A549 (cell line): ENCODE measurements around the gene RXRA.

Source experiments
- CBX2 ChIP-seq: fragments of 200-600 bp; sonication (generic); IDR thresholded peaks from 2 replicates; pipeline ENCODE4 v1.6.1; 2016; ENCODE audit warnings: low read depth, mild to moderate bottlenecking, borderline replicate concordance
- CTCF ChIP-seq: fragments of >200 bp; sonication (Bioruptor Twin); formaldehyde crosslinking; IDR thresholded peaks from 3 replicates; pipeline ENCODE4 v1.5.1; 2016
- FOXS1 ChIP-seq: fragments of 250-450 bp; sonication (Bioruptor Pico); IDR thresholded peaks from 2 replicates; pipeline ENCODE4 v1.5.0; 2020; ENCODE audit warnings: mild to moderate bottlenecking, moderate library complexity
- JUNB ChIP-seq: fragments of >200 bp; sonication (Bioruptor Twin); formaldehyde crosslinking; IDR thresholded peaks from 2 replicates; pipeline ENCODE4 v1.6.1; 2016
- MAZ ChIP-seq: fragments of 150-350 bp; IDR thresholded peaks from 2 replicates; pipeline ENCODE4 v1.6.1; 2014; ENCODE audit warnings: antibody characterized with exemption, low read depth, low read length, borderline replicate concordance
- POLR2A ChIP-seq: IDR thresholded peaks from 2 replicates; pipeline ENCODE4 v1.6.1; 2012; ENCODE audit warnings: mild to moderate bottlenecking, low read length
- RAD21 ChIP-seq, 2 experiments: fragments of >200 bp in 1 of 2; sonication (Bioruptor Twin) in 1 of 2; formaldehyde crosslinking in 1 of 2; IDR thresholded peaks in 1 of 2; conservative IDR thresholded peaks in 1 of 2; 2 replicates in 1 of 2; 3 replicates in 1 of 2; pipeline ENCODE4 v1.6.1; 2012 to 2018; ENCODE audit warnings: inconsistent platforms in 1 of 2
- REST ChIP-seq: fragments of 200-600 bp; sonication (generic); IDR thresholded peaks from 2 replicates; pipeline ENCODE4 v1.6.1; 2016; ENCODE audit warnings: antibody characterized with exemption, mild to moderate bottlenecking, moderate library complexity
- RFX5 ChIP-seq: fragments of 450-650 bp; IDR thresholded peaks from 2 replicates; pipeline ENCODE4 v1.7.1; 2014; ENCODE audit warnings: antibody characterized with exemption, mild to moderate bottlenecking, moderate library complexity
- SREBF2 ChIP-seq: fragments of 450-650 bp; IDR thresholded peaks from 2 replicates; pipeline ENCODE4 v1.6.1; 2014; ENCODE audit warnings: mild to moderate bottlenecking, moderate library complexity

- TF ChIP-seq CTCF (no peak), MAZ (no peak), POLR2A (no peak), RFX5 (no peak), CBX2 (no peak), JUNB (no peak), SREBF2 (no peak), FOXS1 (CRISPR knock-in tag) (no peak), REST (no peak), RAD21 (conservative IDR thresholded peaks at IDR 0.05 in 1 of 2, IDR thresholded peaks at IDR 0.05 in 1 of 2) (no peak)
These were observed 708 bp downstream of the RXRA start for GRCh38 chr9:134326724-134327601.
